ENCODE measurements around the gene SEMA3B. TPM values are rescaled to one million over a fixed set of nuclear protein-coding genes. Genes with fewer than 3 reads are reported as not detected.
A peak's percentile ranks its signal among the peaks of the same experiment; 100 is the strongest.

Gene SEMA3B
- total RNA-seq, 1 experiment from 2014 or later = 7.6 TPM

DNA sequence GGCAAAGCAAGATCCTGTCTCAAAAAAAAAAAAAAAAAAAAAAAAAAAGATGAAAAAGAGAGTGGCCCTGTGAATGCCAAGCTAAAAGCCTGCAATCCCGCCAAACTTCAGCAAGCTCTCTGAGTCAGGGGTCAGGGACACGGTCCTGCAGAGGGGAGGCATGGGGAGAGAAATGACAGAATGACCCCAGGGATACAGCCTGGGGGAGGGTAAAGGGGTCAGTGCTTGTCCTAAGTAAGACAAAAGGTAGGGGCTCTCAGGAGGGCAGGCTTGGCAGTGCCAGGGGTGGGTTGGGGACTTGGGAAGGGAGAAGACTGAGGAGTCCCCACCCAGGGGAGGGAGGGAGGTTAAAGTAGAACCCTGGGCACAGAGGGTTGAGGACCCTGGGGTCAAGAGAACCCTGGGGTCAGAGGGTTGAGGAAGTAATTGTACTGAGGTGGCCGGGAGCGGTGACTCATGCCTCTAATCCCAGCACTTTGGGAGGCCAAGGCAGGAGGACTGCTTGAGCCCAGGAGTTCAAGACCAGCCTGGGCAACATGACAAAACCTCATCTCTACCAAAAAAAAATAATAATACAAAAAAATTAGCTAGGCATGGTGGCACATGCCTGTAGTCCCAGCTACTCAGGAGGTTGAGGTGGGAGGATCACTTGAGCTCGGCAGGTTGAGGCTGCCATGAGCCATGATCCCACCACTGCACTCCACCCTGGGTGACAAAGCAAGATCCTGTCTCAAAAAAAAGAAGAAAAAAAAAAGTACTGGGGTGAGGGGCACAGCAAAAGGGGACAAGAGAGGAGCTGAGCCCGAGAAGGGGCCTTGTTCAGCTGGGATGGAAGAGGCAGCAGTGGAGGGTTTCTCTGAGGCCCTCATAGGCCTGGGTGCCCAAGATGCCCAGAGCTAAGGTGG lies 5.2 kb upstream of the SEMA3B start:
- Mint-ChIP-seq H3K27ac (ENCODE audit: low read depth, unreplicated experiment) (no peak overlapping the region), H3K4me1 (ENCODE audit: insufficient read depth, unreplicated experiment) (peaks cover 11% of the 10 kb centered on the region), H3K36me3 (ENCODE audit: insufficient read depth, unreplicated experiment) (peaks cover 13% of the 10 kb centered on the region), H3K9me3 (ENCODE audit: unreplicated experiment) (no peaks in the 10 kb centered on the region), H3K27me3 (ENCODE audit: insufficient read depth, unreplicated experiment) (no peaks in the 10 kb centered on the region), H3K4me3 (ENCODE audit: unreplicated experiment) (no peak overlapping the region)
- BruUV-seq (replicated peaks) = no TSS peak
- no peak for DNase-seq (ENCODE audit: unreplicated experiment)
- TF ChIP-seq, protein P1, sequence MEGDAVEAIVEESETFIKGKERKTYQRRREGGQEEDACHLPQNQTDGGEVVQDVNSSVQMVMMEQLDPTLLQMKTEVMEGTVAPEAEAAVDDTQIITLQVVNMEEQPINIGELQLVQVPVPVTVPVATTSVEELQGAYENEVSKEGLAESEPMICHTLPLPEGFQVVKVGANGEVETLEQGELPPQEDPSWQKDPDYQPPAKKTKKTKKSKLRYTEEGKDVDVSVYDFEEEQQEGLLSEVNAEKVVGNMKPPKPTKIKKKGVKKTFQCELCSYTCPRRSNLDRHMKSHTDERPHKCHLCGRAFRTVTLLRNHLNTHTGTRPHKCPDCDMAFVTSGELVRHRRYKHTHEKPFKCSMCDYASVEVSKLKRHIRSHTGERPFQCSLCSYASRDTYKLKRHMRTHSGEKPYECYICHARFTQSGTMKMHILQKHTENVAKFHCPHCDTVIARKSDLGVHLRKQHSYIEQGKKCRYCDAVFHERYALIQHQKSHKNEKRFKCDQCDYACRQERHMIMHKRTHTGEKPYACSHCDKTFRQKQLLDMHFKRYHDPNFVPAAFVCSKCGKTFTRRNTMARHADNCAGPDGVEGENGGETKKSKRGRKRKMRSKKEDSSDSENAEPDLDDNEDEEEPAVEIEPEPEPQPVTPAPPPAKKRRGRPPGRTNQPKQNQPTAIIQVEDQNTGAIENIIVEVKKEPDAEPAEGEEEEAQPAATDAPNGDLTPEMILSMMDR (IDR thresholded peaks at IDR 0.05; ENCODE audit: unreplicated experiment) = no peak
- POLR2A ChIA-PET = interaction anchor here (0.5 to 0.6 kb wide), 2 partner anchors 163 to 174 kb away, joined by 3 to 4 read pairs; no protein-coding TSS in a partner anchor
- intact Hi-C loops (cut with micrococcal nuclease) = no loop called here
- CTCF ChIA-PET = interaction anchor here (0.6 to 2.6 kb wide), 9 partner anchors 11 to 142 kb away, joined by 3 to 11 read pairs (median 4); partner anchors contain the start of gene GNAT1

DNA sequence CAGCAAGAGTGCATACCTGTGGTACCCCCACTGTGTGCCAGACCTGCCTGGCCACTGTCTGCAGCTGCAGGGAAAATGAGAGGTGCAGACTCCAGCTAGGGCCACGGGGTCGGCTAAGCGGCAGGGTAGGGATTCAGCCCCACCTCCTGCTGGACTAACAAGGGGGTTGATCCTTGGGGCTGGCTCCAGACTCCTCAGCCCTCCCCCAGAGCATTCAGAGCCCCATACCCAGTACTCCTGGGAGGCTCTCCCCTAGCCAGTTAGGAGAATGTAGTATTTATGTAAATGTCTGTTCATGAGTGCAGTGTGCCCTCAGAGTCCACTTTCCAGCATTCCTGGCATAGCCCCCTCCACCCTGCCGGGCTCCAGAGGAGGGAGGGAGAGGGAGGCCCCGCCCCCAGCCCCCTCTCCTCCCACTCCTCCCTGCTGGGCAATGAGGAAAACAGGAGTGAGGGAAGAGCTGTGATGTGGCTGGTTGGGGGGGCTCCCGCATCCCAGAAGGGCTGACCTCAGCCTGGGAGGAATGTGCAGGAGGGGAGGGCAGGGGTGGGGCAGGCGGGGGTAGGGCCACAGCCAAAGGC lies 4.5 kb upstream of the SEMA3B start:
- H3K9me3 Mint-ChIP-seq (ENCODE audit: unreplicated experiment) = no peaks in the 10 kb centered on the region
- H3K4me3 Mint-ChIP-seq (ENCODE audit: unreplicated experiment) = no peak overlapping the region
- intact Hi-C loops (cut with micrococcal nuclease) = no loop called here
- no TSS peak for BruUV-seq (replicated peaks)
- POLR2A ChIA-PET = interaction anchor here (1.5 kb wide), 1 partner anchor 18 kb away, joined by 3 read pairs; no protein-coding TSS in a partner anchor
- no peaks in the 10 kb centered on the region for H3K27me3 Mint-ChIP-seq (ENCODE audit: insufficient read depth, unreplicated experiment)
- TF ChIP-seq, protein P1 (IDR thresholded peaks at IDR 0.05; ENCODE audit: unreplicated experiment) = no peak
- peak overlapping the region; percentile 88 for H3K27ac Mint-ChIP-seq (ENCODE audit: low read depth, unreplicated experiment)
- peaks cover 17% of the 10 kb centered on the region for H3K4me1 Mint-ChIP-seq (ENCODE audit: insufficient read depth, unreplicated experiment)
- peak; percentile 37 for DNase-seq (ENCODE audit: unreplicated experiment)
- H3K36me3 Mint-ChIP-seq (ENCODE audit: insufficient read depth, unreplicated experiment) = peaks cover 6% of the 10 kb centered on the region
- CTCF ChIA-PET = interaction anchor here (0.6 to 2.6 kb wide), 9 partner anchors 8 to 72 kb away, joined by 3 to 11 read pairs (median 4); partner anchors contain the start of gene GNAT1

DNA sequence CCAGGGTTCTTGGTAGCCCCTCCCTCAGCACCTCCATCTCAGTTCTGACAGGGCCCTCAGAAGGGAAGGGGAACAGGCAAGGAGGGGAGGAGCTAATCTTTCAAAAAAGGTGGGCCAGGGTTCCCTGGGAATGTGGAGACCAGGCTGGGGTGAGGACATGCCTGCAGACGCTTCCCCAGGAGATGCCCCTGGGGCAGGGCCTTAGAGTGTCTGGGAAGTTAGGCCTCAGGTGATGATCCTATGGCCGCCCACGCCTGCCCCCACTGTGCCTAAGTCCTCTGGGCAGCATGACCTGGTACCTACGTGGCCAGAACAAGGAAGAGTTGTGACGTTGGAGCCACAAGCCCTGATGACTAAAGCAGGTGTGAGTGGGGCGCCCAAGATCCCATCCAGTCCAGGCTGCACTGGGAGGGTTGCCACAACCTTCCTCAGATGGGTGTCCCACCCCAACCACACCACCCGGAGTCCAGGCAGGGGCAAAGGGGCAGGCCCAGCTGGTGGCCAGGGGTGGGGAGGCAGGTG lies 3.9 kb upstream of the SEMA3B start:
- POLR2A ChIA-PET = interaction anchor here (0.6 to 1.5 kb wide), 3 partner anchors 18 to 72 kb away, joined by 3 read pairs; partner anchors contain the start of gene TUSC2
- H3K4me1 Mint-ChIP-seq (ENCODE audit: insufficient read depth, unreplicated experiment) = peaks cover 23% of the 10 kb centered on the region

More for the DNA sequence above, 3.9 kb upstream of the SEMA3B start:
- no peaks in the 10 kb centered on the region for H3K9me3 Mint-ChIP-seq (ENCODE audit: unreplicated experiment)
- H3K36me3 Mint-ChIP-seq (ENCODE audit: insufficient read depth, unreplicated experiment) = peaks cover under 1% of the 10 kb centered on the region
- intact Hi-C loops (cut with micrococcal nuclease) = no loop called here
- DNase-seq (ENCODE audit: unreplicated experiment) = no peak
- CTCF ChIA-PET = interaction anchor here (0.6 to 2.6 kb wide), 7 partner anchors 8 to 73 kb away, joined by 3 to 11 read pairs (median 4); partner anchors contain the start of gene GNAT1
- no peaks in the 10 kb centered on the region for H3K27me3 Mint-ChIP-seq (ENCODE audit: insufficient read depth, unreplicated experiment)
- no peak overlapping the region for H3K4me3 Mint-ChIP-seq (ENCODE audit: unreplicated experiment)
- BruUV-seq (replicated peaks) = no TSS peak
- TF ChIP-seq, protein P1 (IDR thresholded peaks at IDR 0.05; ENCODE audit: unreplicated experiment) = no peak
- peak overlapping the region; percentile 88 for H3K27ac Mint-ChIP-seq (ENCODE audit: low read depth, unreplicated experiment)

All from MCF 10A (cell line).